ENCODE data around the gene HP. TPM values are rescaled to one million over a fixed set of nuclear protein-coding genes. Genes with fewer than 3 reads are reported as not detected.
A peak's percentile ranks its signal among the peaks of the same experiment; 100 is the strongest.

HP gene
- total and polyA plus RNA-seq, 2 of the 13 experiments (the other 11 are each of a cell fraction or from before 2014, with no cell fraction given) = 387 to 524 TPM

DNA sequence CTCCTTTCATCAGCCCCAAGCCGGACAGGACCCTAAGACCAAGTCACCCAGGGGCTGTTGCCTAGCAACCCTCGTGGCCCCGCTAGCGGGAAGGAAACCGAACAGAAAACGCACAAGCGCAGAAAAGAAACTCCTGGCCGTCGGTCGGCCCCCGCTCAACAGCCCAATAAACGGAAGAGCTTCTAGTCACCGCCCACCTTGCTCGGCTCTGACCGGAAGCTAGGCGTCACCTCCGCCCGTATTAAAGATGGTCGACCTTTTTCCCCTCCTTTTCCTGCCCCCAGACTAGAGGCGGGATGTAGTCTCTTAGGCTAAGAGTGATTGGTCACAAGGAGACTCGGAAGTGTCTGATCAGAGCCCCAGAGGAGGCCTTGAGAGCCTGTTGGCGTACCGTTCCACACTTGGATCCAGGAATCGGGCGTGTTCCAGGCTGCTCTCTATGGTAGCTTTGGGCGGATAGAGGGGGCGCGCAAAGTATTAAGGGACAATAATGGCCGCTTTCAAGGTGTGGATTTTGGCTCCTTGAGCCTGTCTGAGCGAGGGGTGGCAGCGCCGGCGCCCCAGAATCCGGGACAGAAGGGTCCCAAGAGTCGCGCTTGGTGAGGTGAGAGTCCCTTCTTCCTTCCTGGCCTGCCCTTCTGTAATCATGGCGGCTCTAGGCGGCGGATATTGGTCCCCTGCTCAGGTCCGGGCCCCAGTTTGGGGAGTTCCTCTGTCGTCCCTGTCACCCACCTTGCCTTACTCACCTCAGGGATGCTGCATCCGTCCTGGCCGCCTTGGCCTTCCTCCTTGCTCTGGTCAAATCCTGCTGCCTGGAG is 39.4 kb downstream of the HP start, which contains the start of the genes DHX38 and TXNL4B:
Gene DHX38, plus strand, starts transcription at position 400 of the 818 bp plus-strand sequence. CDS start 2,311 bp downstream, outside the sequence.
Gene TXNL4B, minus strand, starts transcription at position 173 of the 818 bp plus-strand sequence. CDS start 2,871 bp downstream, outside the sequence.
- no TSS peak for BruUV-seq (replicated peaks)
- Histone ChIP-seq H3K4me1 (ENCODE audit: insufficient read depth, low read length) (peaks cover 54% of the 10 kb centered on the region), H3K9me3 (ENCODE audit: low read length) (no peaks in the 10 kb centered on the region), H2AFZ (ENCODE audit: low read length) (no peak within 1 kb of the TSS), H4K20me1 (ENCODE audit: insufficient read depth, low read length) (no peaks in the 10 kb centered on the region; the same call in none of the 2 replicates), H3K79me2 (ENCODE audit: insufficient read depth, low read length) (peaks cover 75% of the 10 kb centered on the region), H3K36me3 (replicated peaks in 1 of 2; ENCODE audit: control insufficient read depth in 1 of 2, insufficient read depth in 2 of 2, low read length in 2 of 2) (peaks cover 23 to 46% of the 10 kb centered on the region in 2 experiments), H3K27ac (ENCODE audit: extremely low read length, insufficient read depth, low read length) (peak within 1 kb of the TSS; percentile 88), H3K9ac (ENCODE audit: insufficient read depth, low read depth, low read length) (peak within 1 kb of the TSS; percentile 92), H3K4me3 (replicated peaks in 1 of 3; ENCODE audit: insufficient read depth in 1 of 3, low read depth in 2 of 3, low read length in 3 of 3) (peak within 1 kb of the TSS; percentile 98 to 100 (median 98)), H3K4me2 (ENCODE audit: low read depth, low read length) (peak within 1 kb of the TSS; percentile 91), H3K27me3 (ENCODE audit: control insufficient read depth in 1 of 2, insufficient read depth in 2 of 2, low read length in 2 of 2) (peaks cover 0 to 4% of the 10 kb centered on the region in 2 experiments; a peak in 1 of 5 replicates)
- 0% methylated on average over 37 of the region's 43 CpGs for WGBS (ENCODE audit: low lambda C conversion rate)
- intact Hi-C loops (cut with micrococcal nuclease; ENCODE audit: unreplicated experiment) = loop anchor here (1.0 kb wide), 4 partner anchors 11 to 198 kb away; partner anchors contain the start of genes DHODH and IST1
- peak; percentile 98 for ATAC-seq
- ChIA-PET POLR2A (interaction anchor here (0.6 to 4.7 kb wide), 24 partner anchors 9 to 284 kb away, joined by 3 to 51 read pairs (median 5); partner anchors contain the start of genes AP1G1, HP, HPR and IST1), CTCF (ENCODE audit: low intra/inter-chr PET ratio, low total read pairs) (interaction anchor here (0.8 kb wide), 1 partner anchor 27 kb away, joined by 3 read pairs; no protein-coding TSS in a partner anchor)
- peak; percentile 100 for DNase-seq (ENCODE audit: low spot score)
- peak; percentile 98 for FAIRE-seq
- in situ Hi-C loops (cut with HindIII; ENCODE audit: extremely low pct_ligation_motif_present, low pct_unique_long_range_greater_than_20kb) = no loop called here
- TF ChIP-seq TERF1 (CRISPR knock-in tag; IDR thresholded peaks at IDR 0.05) (no peak), ZNF878 (CRISPR knock-in tag; IDR thresholded peaks at IDR 0.05) (peak; percentile 93), ZBTB44 (CRISPR knock-in tag; IDR thresholded peaks at IDR 0.05) (peak; percentile 89; the same call in 1 of the 2 replicates), HIVEP1 (CRISPR knock-in tag; IDR thresholded peaks at IDR 0.05) (peak; percentile 57; the same call in 1 of the 2 replicates), ZNF232 (CRISPR knock-in tag; IDR thresholded peaks at IDR 0.05; ENCODE audit: borderline replicate concordance) (peak; percentile 53; the same call in 1 of the 2 replicates), GATAD2A (CRISPR knock-in tag; IDR thresholded peaks at IDR 0.05) (0 out of 2 replicates have a peak, but pooled peaks have one; percentile 35), KLF6 (CRISPR knock-in tag; IDR thresholded peaks at IDR 0.05) (peak; percentile 71), ATF1 (CRISPR knock-in tag; IDR thresholded peaks at IDR 0.05) (peak; percentile 96), ZNF567 (CRISPR knock-in tag; IDR thresholded peaks at IDR 0.05; ENCODE audit: borderline replicate concordance) (peak; percentile 93; the same call in 1 of the 2 replicates)
- TF ChIP-seq, protein P1, sequence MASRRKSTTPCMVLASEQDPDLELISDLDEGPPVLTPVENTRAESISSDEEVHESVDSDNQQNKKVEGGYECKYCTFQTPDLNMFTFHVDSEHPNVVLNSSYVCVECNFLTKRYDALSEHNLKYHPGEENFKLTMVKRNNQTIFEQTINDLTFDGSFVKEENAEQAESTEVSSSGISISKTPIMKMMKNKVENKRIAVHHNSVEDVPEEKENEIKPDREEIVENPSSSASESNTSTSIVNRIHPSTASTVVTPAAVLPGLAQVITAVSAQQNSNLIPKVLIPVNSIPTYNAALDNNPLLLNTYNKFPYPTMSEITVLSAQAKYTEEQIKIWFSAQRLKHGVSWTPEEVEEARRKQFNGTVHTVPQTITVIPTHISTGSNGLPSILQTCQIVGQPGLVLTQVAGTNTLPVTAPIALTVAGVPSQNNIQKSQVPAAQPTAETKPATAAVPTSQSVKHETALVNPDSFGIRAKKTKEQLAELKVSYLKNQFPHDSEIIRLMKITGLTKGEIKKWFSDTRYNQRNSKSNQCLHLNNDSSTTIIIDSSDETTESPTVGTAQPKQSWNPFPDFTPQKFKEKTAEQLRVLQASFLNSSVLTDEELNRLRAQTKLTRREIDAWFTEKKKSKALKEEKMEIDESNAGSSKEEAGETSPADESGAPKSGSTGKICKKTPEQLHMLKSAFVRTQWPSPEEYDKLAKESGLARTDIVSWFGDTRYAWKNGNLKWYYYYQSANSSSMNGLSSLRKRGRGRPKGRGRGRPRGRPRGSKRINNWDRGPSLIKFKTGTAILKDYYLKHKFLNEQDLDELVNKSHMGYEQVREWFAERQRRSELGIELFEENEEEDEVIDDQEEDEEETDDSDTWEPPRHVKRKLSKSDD (CRISPR knock-in tag; IDR thresholded peaks at IDR 0.05; ENCODE audit: low read depth) = peak; percentile 89; the same call in 1 of the 2 replicates
- TF ChIP-seq, protein P2, sequence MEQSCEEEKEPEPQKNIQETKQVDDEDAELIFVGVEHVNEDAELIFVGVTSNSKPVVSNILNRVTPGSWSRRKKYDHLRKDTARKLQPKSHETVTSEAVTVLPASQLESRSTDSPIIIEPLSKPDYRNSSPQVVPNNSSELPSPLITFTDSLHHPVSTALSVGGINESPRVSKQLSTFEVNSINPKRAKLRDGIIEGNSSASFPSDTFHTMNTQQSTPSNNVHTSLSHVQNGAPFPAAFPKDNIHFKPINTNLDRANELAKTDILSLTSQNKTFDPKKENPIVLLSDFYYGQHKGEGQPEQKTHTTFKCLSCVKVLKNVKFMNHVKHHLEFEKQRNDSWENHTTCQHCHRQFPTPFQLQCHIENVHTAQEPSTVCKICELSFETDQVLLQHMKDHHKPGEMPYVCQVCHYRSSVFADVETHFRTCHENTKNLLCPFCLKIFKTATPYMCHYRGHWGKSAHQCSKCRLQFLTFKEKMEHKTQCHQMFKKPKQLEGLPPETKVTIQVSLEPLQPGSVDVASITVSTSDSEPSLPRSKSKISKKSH (CRISPR knock-in tag; IDR thresholded peaks at IDR 0.05; ENCODE audit: borderline replicate concordance) = peak; percentile 57
- TF ChIP-seq, protein P3, sequence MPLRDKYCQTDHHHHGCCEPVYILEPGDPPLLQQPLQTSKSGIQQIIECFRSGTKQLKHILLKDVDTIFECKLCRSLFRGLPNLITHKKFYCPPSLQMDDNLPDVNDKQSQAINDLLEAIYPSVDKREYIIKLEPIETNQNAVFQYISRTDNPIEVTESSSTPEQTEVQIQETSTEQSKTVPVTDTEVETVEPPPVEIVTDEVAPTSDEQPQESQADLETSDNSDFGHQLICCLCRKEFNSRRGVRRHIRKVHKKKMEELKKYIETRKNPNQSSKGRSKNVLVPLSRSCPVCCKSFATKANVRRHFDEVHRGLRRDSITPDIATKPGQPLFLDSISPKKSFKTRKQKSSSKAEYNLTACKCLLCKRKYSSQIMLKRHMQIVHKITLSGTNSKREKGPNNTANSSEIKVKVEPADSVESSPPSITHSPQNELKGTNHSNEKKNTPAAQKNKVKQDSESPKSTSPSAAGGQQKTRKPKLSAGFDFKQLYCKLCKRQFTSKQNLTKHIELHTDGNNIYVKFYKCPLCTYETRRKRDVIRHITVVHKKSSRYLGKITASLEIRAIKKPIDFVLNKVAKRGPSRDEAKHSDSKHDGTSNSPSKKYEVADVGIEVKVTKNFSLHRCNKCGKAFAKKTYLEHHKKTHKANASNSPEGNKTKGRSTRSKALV (CRISPR knock-in tag; IDR thresholded peaks at IDR 0.05) = peak; percentile 62

All from HepG2 (cell line).